GM19395 (cell line): ENCODE measurements around the gene AMER2.

Experiments used
- ATAC-seq: cut with Tn5 transposase; IDR thresholded peaks from one replicate; pipeline ENCODE4 v1.9.1; 2021; ENCODE audit warnings: mild to moderate bottlenecking, moderate library complexity; ENCODE audit not compliant: unreplicated experiment

The AMER2 gene

GRCh38 chr13:25171517-25172302, at the start of gene AMER2:
AMER2 (minus strand) TSS chr13:25172288; CDS start chr13:25171619, 669 bp downstream.
- ATAC-seq, result no peak

DNA sequence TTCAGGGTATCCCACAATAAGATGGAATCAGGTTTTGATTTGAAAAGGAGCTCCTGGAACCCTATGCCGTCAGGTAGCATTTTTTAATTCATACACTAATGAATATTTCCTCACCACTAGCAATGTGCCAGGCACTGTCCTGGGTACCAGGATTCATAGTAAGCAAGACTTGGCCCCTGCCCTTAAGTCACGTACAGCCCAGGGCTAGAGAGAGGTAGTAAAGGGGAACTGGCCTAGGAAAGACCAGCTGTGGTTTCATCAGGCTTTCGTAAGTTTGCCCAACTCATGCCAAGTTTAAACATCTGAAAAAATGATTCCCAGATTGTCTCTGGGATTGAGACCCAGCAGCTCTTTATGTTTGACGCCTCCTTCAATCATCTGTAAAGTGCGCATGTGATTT, 45.9 kb upstream of the AMER2 start:
- ATAC-seq, result no peak

DNA sequence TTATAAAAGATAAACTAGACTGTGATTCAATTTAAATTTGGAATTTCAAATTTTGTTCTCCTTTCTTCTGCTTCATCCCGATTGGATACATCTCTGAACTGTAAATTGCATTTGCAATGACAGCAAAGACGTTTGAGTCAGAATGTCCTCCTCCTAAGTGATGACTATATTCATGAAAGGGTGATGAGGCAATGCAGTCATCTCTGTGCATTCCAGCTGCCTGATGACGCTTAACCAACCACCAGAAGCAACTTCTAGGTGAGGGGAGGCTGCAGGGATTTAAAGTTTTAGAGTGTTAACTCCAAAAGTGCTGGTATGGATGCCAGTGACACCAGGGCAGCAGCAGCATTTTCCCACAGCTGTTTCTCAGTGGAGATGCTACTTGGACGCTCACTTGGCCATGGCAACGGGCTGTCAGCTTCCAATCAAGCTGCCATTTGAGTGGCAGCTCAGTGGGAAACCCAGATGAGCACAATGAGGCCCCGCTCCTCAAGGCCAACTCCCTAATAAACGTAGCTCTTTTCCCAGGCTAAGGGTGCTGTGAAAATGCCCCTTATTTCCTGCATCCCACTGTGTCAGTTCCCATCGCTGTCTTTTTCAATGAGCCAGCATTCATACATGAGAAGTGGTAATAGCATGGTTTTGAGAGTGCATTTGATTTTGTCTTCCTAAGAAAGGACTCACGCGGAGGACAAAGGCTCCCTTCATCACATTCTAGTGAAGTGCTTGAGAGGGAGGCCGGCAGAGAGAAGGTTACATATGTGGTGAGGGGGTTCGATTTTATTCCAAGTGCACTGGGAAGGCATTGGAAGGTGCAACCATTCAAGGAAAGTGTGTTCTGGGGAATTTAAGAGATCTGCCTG, 45.2 kb upstream of the AMER2 start:
- no peak for ATAC-seq

DNA sequence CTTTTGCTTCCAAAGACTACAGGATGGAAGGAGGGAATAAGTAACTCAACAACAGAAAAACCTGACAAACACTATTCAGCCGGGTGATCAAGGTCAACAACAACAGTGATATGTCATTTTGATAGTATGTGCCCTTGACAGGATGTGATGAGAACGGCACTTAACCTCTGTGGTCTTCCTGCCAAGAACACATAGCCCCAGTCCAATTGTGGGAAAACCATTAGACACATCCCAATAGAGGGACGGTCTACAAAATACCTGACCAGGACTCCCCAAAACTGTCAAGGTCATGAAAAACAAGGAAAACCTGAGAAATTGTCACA, 43.1 kb upstream of the AMER2 start:
- ATAC-seq, result no peak

GRCh38 chr13:25214491-25215252, 42.6 kb upstream of the AMER2 start:
- ATAC-seq, result no peak

DNA sequence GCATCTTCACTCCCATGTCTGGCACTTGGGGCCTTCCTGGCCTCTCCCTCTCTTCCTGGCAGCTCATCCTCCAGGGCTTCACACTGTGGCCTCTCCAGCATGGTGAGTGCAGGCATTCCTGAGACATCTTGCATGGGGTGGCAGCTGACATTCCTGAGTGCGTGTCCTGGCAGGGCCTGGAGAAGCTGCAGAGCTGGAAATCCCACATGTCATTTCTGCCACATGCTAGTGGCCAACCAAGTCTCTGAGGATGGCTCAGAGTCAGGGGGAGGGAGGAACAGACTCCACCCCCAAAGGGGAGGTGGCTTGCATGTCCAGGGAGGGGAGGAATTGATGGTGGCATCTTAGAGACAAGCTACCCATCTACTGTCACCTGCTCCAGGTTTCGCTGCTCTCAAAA, 41.6 kb upstream of the AMER2 start:
- no peak for ATAC-seq

DNA sequence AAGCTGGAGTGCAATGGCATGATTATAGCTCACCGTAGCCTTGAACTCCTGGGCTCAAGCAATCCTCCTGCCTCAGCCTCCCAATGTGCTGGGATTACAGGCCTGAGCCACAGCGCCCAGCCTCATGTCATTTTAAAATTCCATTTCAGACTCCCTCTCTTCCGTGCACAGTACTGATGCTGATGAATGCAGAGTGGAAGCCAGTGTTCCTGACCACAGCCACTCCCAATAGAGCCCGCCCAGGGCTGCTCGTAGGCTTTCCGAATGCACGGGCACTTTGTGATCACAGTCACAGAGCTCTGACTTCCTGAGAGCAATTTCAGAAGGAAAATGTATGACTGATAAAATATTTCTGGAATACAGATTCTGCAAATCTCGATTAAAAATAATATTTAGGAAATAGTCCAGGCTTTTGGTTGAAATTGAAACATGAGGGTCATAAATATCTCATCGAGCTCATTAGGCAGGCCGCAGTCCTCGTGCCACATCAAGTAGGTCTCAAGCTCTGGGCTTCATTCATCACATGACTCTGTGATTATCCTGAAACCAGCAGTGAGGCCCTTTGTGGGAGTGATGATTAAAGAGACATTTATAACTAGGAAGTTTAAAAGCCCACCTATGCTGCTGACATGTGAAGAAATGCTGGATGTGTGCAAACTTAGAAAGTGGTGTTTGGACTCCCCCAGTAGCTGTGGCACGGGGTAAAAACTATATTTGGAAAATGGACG, 38.9 kb upstream of the AMER2 start:
- no peak for ATAC-seq

GRCh38 chr13:25207291-25207810, 35.3 kb upstream of the AMER2 start:
- no peak for ATAC-seq

- ATAC-seq, result no peak
Observed at GRCh38 chr13:25204863-25205262, 32.8 kb upstream of the AMER2 start.

DNA sequence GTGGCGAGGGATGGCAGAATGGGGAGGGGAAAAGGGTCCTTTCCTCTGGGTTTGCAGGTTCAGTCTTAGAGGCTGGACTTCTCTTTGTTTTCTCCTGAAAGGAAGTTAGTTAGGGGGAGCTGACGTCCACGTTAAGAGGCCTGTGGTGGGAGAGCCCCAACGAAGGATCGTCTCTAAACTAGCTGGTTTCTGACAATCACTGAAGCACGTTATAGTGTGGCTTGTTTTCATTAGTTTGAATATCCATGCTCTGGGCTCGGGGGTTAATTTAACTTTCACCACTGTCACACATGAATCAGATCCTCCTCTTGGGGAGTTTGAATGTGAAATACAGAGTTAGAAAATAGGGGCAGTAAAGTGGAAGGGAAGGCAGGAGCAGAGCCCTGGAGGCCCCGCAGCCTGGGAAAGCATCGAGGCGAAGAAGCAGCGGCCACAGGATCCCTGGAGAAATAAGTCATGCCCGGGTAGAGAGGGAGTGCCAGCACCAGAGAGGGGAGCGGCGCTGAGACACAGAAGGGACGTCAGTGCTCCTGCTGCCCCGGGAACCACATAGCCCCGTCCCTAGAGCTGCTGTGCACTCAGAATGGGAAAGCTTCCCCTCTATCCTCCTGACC, 31.1 kb upstream of the AMER2 start:
- no peak for ATAC-seq

GRCh38 chr13:25200783-25201182, 28.7 kb upstream of the AMER2 start:
- ATAC-seq, result no peak

- no peak for ATAC-seq
Observed at GRCh38 chr13:25198647-25199046, 26.6 kb upstream of the AMER2 start.

GRCh38 chr13:25196971-25197370, 24.9 kb upstream of the AMER2 start:
- ATAC-seq, result no peak

- no peak for ATAC-seq
Observed at GRCh38 chr13:25192936-25193335, 20.8 kb upstream of the AMER2 start.

- ATAC-seq, result no peak
Observed at GRCh38 chr13:25192489-25192888, 20.4 kb upstream of the AMER2 start.

DNA sequence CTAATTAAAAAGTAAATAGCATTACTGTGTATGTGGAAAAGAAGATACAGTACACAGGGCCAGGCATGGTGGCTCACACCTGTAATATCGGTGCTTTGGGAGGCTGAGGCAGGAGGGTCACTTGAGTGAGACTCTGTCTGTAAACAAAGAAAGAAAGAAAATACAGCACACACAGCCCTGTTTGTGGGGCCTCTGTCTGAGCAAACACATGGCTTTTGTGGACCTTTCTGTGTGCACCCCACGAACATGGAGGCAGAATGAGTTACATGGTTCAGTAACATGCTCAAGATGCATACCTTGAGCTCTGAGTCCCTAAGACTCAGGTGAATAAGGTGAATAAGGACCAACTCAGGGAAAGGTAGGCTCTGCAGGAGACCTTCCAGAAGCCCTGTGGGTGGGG, 20.0 kb upstream of the AMER2 start:
- no peak for ATAC-seq

GRCh38 chr13:25190771-25191170, 18.7 kb upstream of the AMER2 start:
- ATAC-seq, result no peak

DNA sequence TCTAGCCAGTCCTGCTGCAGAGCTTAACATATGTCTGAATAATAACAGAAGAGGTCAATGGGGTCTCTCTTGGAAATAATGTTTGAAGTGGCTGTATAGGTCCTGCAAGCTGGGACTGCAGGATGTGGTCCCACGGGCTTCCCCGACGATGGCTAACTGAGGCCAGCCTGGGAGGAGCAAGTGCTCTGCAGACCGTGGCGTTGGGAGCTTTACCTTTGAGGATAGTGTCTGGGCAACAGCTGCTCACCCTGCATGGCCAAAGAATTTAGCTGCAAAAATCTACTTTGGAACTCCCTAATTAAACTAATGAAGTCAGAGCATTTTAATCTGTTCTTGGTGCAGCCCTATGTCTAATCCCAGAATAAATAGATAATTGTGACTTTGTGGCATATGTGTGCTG, 18.2 kb upstream of the AMER2 start:
- ATAC-seq, result no peak

DNA sequence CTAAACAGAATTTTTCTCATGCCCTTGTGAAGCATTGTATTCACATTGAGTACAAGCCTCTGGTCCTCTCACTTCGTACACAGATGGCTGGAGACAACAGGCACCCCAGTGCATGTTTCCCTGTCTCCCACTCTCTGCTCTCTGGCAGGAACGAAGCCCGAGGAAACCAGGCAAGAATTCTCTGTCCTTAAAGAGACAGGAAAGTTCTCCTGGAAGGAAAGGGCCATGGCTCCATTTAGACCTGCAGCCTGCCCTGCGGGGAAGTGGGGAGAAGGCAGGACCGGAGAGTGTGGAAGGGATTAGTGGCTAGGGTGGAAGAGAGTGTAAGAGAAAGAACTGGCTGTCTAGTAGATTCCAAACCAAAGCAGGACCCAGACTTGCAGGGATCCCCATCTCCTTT, 15.5 kb upstream of the AMER2 start:
- no peak for ATAC-seq

DNA sequence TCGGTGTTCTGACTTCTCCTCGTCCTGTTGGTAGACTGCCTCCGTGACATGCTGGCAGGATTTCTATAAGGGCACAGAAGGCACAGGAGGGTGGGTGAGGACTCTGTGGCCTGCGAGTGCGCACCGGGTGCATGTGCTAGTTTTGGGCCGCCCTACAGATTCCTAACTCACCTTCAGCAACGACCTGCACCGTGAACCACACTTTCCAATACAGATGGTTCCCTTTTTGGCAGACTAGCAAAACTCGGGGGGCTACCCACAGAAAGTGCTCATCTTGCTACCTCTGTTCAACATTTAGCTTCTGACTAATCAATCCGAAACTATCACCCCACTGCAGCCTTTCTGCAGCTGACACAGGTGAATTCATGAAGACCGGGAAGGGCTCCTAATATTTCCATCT, 14.1 kb upstream of the AMER2 start:
- ATAC-seq, result no peak
